HepG2 (cell line): Measurements from ENCODE around the gene TENT5A. TPM values are rescaled to one million over a fixed set of nuclear protein-coding genes. Genes with fewer than 3 reads are reported as not detected.

ENCODE experiments used
- AHDC1 ChIP-seq: sonication (generic); formaldehyde crosslinking; IDR thresholded peaks from 2 replicates; pipeline ENCODE4 v1.5.1; 2020; ENCODE audit warnings: mild to moderate bottlenecking, missing genetic modification reagents, borderline replicate concordance
- ARID2 ChIP-seq: sonication (generic); formaldehyde crosslinking; IDR thresholded peaks from 2 replicates; pipeline ENCODE4 v1.8.1; 2022; ENCODE audit warnings: mild to moderate bottlenecking, missing genetic modification reagents, borderline replicate concordance
- ARID3A ChIP-seq: IDR thresholded peaks from 2 replicates; pipeline ENCODE4 v1.6.1; 2012; ENCODE audit warnings: low read depth, low read length, improper control_type of control experiment
- ARID5B ChIP-seq: IDR thresholded peaks from 2 replicates; pipeline ENCODE4 v1.4.0; 2020; ENCODE audit warnings: mild to moderate bottlenecking, missing genetic modification reagents
- ARNT ChIP-seq: fragments of 450-650 bp; IDR thresholded peaks from 2 replicates; pipeline ENCODE4 v1.6.1; 2017
- DBP ChIP-seq: sonication (generic); formaldehyde crosslinking; IDR thresholded peaks from 2 replicates; pipeline ENCODE4 v1.4.0; 2020; ENCODE audit warnings: missing genetic modification reagents; ENCODE audit errors: not compliant biosample characterization
- IRF2 ChIP-seq: IDR thresholded peaks from 2 replicates; pipeline ENCODE4 v1.6.1; 2018; ENCODE audit warnings: missing genetic modification reagents, missing compliant biosample characterization
- MED8 ChIP-seq: sonication (generic); formaldehyde crosslinking; IDR thresholded peaks from 2 replicates; pipeline ENCODE4 v1.8.1; 2023; ENCODE audit warnings: mild to moderate bottlenecking, missing genetic modification reagents; ENCODE audit not compliant: insufficient replicate concordance
- SALL2 ChIP-seq: sonication (generic); formaldehyde crosslinking; IDR thresholded peaks from 2 replicates; pipeline ENCODE4 v1.8.1; 2023; ENCODE audit warnings: mild to moderate bottlenecking, missing genetic modification reagents, inconsistent platforms
- SP4 ChIP-seq: sonication (generic); formaldehyde crosslinking; IDR thresholded peaks from 2 replicates; pipeline ENCODE4 v1.8.1; 2023; ENCODE audit warnings: mild to moderate bottlenecking, missing genetic modification reagents
- ZFP36 ChIP-seq: fragments of 150-350 bp; IDR thresholded peaks from 2 replicates; pipeline ENCODE4 v1.6.1; 2018; ENCODE audit warnings: borderline replicate concordance, low read length, low read depth; ENCODE audit not compliant: partially characterized antibody
- ZNF337 ChIP-seq: sonication (generic); formaldehyde crosslinking; IDR thresholded peaks from 2 replicates; pipeline ENCODE4 v1.5.1; 2020; ENCODE audit warnings: missing genetic modification reagents, low read depth, mild to moderate bottlenecking, borderline replicate concordance
- ZNF501 ChIP-seq: sonication (generic); formaldehyde crosslinking; IDR thresholded peaks from 2 replicates; pipeline ENCODE4 v1.5.1; 2020; ENCODE audit warnings: mild to moderate bottlenecking, moderate library complexity, missing genetic modification reagents
- ZNF547 ChIP-seq: sonication (generic); formaldehyde crosslinking; IDR thresholded peaks from 2 replicates; pipeline ENCODE4 v1.5.1; 2020; ENCODE audit warnings: mild to moderate bottlenecking, missing genetic modification reagents
- ZNF781 ChIP-seq: sonication (generic); formaldehyde crosslinking; IDR thresholded peaks from 2 replicates; pipeline ENCODE4 v1.5.1; 2020; ENCODE audit warnings: borderline replicate concordance, mild to moderate bottlenecking, missing genetic modification reagents; ENCODE audit errors: not compliant biosample characterization
- polyA plus RNA-seq, 8 experiments: library from polyadenylated mRNA; depleted of rRNA in 3 of 8; stranded (reverse) in 7 of 8; unstranded in 1 of 8; fragments of >200 nt; fragmentation: Illumina TruSeq in 4 of 8; extraction: Trizol in 4 of 8; gene quantifications; 2 replicates each; pipeline versions ENCODE4 v1.2.1 to v1.2.3, GENCODE V29; 2011 to 2016; ENCODE audit warnings: low read depth in 4 of 8, missing spikeins in 1 of 8, mixed read lengths in 1 of 8; ENCODE audit not compliant: insufficient read depth in 1 of 8
- total RNA-seq, 5 experiments: library from RNA; depleted of rRNA; stranded (reverse); fragments of >200 nt; fragmentation: Illumina TruSeq; extraction: Trizol; gene quantifications; 2 replicates each; pipeline ENCODE4 v1.2.3, GENCODE V29; 2016; ENCODE audit warnings: low read depth in 1 of 5

The TENT5A gene
- total and polyA plus RNA-seq, 2 of the 13 experiments (the other 11 are each of a cell fraction or from before 2014, with no cell fraction given), result 8.0 to 13.8 TPM

- TF ChIP-seq ZNF501 (CRISPR knock-in tag), result no peak
- TF ChIP-seq ZNF337 (CRISPR knock-in tag), result no peak
- TF ChIP-seq SALL2 (CRISPR knock-in tag), result no peak
- peak; percentile 62; the same call in 1 of the 2 replicates for TF ChIP-seq AHDC1 (CRISPR knock-in tag)
- TF ChIP-seq ZNF547 (CRISPR knock-in tag), result no peak
- TF ChIP-seq DBP (CRISPR knock-in tag), result no peak
- TF ChIP-seq ZNF781 (CRISPR knock-in tag), result no peak
- TF ChIP-seq ZFP36, result no peak
- peak; percentile 62; the same call in 1 of the 2 replicates for TF ChIP-seq ARID5B (CRISPR knock-in tag)
- peak; percentile 25; the same call in 1 of the 2 replicates for TF ChIP-seq ARID3A
- no peak for TF ChIP-seq IRF2 (CRISPR knock-in tag)
- no peak for TF ChIP-seq SP4
- no peak for TF ChIP-seq MED8 (CRISPR knock-in tag)
- no peak for TF ChIP-seq ARNT
- TF ChIP-seq ARID2, result no peak
Observed at GRCh38 chr6:81788748-81789147, 36.3 kb upstream of the TENT5A start (continued).
